ENCODE measurements around the gene CLCN6.

DNA sequence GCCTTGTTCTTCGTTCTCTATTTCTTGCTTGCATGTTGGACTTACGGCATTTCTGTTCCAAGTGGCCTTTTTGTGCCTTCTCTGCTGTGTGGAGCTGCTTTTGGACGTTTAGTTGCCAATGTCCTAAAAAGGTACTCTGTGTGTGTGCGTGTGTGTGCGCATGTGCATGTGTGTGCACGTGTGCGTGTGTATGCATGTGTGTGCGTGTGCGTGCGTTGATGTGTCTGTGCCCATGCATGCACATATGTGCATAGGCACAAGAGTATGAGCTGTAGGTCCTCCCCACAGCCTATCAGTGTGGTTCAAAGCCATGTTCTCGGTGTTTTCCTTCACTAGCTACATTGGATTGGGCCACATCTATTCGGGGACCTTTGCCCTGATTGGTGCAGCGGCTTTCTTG lies 27.9 kb downstream of the CLCN6 start:
- TF ChIP-seq ZNF384 (IDR thresholded peaks at IDR 0.05), result no peak
- TF ChIP-seq SP1 (IDR thresholded peaks at IDR 0.05), result no peak
- no peak for TF ChIP-seq CTBP1 (IDR thresholded peaks at IDR 0.05; ENCODE audit: borderline replicate concordance)
- TF ChIP-seq PKNOX1 (IDR thresholded peaks at IDR 0.05), result no peak
- no peak for TF ChIP-seq BHLHE40 (IDR thresholded peaks at IDR 0.05; ENCODE audit: borderline replicate concordance)
- no peak for TF ChIP-seq LEF1 (IDR thresholded peaks at IDR 0.05; ENCODE audit: borderline replicate concordance)
- no peak for TF ChIP-seq ELF4 (IDR thresholded peaks at IDR 0.05)
- no peak for TF ChIP-seq SUZ12 (IDR thresholded peaks at IDR 0.05)
- no peak for TF ChIP-seq FOXK2 (IDR thresholded peaks at IDR 0.05)

Measured in HEK293T (cell line).